ENCODE data around the gene FAM240A.
"Not testable (repeated sequence)": the region's sequence is repeated elsewhere in the genome, so short reads cannot be mapped to it uniquely, and the experiment has no call there.

Gene FAM240A

DNA sequence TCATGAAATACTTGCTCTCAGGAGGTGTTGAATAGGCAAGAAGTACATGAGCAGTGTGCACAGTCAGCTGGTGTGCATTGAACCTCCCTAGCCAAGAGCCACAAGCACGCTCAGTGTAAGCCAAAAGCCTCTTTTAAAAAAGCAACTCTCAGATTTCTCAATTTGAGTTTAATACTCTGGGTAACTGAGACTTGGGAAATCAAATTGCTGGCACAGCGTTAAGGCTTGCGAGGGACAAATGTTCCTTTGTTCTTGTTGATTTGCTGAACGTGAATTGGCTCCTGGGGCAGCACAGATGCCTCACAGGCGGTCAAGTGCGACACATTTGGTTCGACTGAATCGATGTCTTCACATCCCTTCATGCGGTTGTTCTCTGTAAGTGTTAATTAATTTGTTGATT is at the start of gene FAM240A:
Gene FAM240A, plus strand, starts transcription at position 202 of the 400 bp plus-strand sequence. Its CDS starts 159 bp downstream, at position 361.
- DNase-seq (ENCODE audit: low spot score) (no peak), FAIRE-seq (no peak)

DNA sequence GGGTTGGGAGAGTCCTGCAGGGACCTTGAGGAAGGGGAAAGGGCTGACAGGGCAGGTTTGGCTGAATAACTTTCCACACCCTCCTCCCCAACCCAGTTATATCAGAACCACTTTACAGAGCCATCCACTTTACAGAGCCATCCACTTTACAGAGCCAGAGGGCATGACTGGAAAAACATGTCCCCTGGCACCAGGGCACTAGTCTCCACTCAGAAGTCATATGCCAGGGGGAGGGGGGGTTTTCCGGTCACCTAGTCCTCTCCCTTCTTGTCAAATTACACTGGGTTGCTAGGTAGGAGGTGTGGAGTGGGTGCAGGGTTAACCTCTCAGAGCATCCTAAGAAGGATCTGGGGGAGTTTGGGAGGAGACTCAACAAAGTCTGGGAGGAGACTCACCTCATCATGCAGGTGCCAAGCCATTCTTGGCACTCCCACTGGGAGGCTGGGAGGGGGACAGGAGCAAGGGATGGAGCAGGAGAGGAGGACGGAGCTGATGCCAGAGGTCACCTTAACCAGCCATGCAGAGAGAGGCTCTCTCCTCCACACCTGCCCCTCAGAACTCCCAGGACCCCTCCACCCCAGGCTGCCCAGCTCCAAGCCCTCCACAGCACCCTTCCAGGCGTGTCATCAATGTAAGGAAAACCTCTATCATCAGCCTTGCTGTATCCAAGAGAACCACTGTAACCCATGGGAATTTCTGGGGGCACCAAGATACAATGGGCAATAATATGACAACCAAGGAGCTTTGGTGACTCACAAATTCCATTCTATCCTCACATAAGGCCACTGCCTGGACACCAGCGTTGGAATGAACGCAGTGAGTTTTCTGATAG is 47.9 kb upstream of the FAM240A start:
- FAIRE-seq (no peak), DNase-seq (ENCODE audit: low spot score) (no peak)

DNA sequence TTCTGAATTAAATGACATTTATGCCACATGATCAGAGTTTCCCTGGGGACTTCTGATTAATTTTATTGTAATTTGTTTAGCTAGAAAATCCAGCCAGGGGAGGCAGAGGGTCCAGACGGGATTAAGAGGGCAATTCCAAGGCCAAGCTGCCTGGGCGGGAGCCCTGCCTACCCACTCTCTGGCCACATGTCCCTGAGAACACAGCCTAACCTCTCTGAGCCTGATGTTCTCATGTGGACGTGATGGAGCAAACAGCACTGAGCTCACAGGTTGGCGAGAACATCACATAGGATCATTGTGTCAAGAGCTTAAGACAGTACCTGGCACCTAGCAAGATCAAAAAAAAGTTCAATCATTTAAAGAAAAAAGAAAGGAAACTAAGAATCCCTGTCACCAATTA is 47.2 kb upstream of the FAM240A start:
- FAIRE-seq (no peak), DNase-seq (ENCODE audit: low spot score) (no peak)

DNA sequence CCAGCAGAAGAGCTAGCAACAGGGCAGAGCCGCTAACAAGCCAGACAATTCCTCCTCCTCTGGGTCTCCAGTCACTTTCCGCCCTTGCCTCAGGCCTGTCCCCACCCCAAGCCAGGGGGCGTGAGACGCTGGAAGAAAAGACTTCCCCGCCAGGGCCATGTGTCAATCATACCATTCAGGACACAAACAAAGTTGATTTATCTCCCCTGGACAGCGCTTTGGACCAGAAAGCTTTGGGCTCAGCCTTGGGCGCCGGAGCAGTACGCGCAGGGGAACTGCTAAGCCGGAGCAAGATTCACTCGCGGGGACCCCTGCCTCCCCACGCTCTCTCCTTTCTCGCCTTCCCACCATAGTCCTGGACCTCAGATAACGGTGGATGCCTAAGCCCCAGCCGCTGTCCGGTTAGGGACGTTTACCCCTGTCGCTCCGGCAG is 46.7 kb upstream of the FAM240A start:
- FAIRE-seq, result no peak
- no peak for DNase-seq (ENCODE audit: low spot score)

DNA sequence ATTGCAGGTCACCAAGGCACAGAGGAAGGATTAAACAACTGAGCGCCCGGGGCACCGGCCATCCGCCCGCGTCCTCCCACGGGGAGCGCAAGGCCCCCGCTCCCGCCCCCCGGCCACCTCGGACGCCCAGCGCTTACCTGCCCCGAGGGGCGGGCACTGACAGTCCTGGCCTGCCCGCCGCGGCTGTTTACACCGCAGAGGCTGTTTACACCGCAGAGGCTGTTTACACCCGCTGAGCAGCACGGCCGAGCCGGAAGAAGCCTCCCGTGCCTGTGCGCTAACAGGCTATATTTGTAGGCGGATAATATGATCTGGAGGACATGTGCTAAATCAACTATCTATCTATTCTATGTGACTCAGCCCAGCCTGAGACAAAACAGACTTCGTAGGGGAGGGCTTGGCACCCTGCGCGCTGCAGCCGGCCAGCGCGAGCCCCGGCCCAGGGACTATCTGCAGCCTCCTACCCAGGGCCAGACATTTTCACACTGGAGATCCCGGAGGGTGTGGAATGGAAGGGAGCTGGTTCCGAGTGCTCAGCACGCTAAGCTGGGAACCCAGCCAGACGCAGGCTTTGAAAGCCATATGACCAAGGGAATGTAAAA is 46.2 kb upstream of the FAM240A start, which contains the start of gene LRRC2:
Gene LRRC2, minus strand, starts transcription at position 263 of the 602 bp plus-strand sequence. CDS start 14,711 bp downstream, outside the sequence.
- DNase-seq (ENCODE audit: low spot score) (no peak), FAIRE-seq (no peak)

DNA sequence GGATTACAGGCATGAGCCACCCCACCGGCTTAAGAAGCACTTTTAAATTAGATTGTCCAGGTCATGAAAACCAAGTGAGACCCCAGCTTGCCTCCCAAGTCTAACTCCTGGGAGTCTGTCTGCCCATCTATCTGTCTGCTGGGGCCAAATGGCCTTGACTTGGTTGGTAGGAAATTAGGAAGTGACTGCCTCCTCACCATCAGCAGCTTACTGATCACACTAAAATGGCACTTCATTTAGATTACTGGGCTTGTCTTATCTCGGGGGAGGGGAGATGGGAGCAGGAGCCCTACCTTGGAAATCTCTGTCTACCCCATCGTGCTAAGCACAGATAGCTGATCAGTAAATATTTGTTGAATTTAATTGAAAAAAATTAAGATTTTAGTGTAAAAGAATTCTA is 40.6 kb upstream of the FAM240A start:
- FAIRE-seq, result no peak
- no peak for DNase-seq (ENCODE audit: low spot score)

DNA sequence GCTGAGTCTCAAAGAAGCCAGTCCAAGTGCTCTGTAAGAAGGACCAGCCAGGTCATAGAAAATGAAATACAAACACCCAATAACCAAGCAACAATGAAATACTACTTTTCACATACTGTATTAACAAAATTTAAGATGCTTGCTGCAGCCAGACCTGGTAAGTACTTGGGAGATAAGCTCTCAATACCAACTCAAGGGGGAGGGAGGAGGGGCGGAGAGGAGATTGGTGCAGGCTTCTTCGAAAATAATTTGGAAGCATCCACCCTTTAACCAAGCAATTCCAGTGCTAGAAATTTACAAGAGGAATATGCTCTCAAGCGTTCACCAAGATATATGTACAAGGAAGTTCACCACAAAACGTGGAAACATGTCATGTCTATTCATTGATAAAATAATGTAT is 38.6 kb upstream of the FAM240A start:
- DNase-seq (ENCODE audit: low spot score), result no peak
- no peak for FAIRE-seq

DNA sequence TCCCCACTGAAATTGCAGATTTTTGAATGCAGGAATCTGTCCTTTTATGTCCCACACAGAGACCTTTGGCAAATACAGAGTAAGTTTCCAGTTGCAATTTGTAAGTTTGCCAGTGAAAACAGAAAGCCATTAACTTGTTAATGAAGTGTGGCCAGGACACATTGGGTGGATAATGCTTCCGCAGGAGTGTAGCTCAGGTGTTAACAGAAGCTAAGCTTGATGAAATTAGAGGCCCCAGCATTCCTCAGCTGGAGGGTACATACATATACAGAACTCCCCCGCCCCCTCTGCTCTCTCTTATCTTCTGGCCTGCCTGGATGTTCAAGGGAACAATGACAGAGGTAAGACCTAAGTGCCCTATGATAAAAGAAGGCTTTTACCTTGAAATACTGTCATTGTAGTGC is 38.1 kb upstream of the FAM240A start:
- FAIRE-seq (no peak), DNase-seq (ENCODE audit: low spot score) (no peak)

DNA sequence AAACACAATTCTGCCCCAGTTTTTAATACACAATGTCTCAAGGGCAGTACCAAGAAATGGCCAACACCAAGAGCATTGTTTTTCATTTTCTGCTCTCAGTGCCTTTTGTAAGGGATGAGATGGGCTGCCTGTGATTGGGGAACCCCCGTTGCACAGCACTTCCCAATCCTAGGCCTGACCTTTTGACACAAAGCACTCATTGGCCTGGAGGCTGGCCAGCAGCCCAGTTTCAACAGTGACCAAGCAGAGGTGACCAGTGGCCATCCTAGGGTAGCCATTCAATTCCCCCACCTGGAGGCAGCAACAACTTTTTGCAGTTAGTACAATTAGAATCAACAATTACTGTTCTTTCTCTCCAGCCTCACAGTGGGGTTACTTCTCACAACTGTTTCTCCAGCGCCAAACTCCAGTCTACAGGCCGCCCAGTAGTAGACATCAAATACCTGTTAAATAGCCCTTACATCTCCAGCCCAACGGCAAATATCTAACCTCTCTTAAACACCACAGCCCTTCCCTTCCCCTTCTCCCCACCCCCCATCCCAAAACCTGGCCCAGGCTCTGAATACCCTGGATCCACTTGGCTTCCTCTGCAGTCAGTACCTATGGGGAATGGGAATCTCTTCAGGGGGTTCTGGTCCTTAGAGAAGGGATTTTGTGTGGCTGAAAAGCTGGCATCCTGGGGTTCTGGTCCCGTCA is 37.3 kb upstream of the FAM240A start:
- DNase-seq (ENCODE audit: low spot score), result no peak
- FAIRE-seq, result no peak

DNA sequence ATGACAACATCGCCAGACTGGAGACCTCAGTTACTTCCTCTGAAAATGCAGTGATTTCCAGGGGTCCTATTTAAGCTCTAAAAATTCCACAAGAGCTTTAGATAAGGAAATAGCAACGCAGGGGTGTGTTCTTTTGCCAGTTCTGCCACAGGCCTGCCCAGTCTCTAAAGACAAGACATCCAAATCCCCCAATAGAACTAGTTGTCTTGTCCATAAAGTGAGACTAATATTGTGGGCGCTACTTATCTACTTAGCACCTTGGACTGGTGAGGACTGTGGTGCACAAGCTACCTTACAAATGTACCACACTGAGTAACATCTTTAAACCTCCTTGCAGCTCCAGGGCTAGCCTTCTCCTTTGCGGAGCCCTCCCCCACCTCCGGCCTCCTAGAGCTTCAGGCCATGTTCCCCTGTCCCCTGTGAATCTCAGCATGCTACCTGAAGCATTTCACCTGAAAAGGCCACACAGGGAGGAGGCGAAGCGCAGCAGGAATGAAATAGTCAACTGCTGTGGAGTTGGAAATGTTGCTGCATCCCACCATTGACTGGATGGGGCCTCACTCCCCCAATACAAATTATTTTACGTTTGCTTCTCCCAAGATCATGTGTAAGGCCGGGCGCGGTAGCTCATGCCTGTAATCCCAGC is 36.6 kb upstream of the FAM240A start:
- no peak for FAIRE-seq

DNA sequence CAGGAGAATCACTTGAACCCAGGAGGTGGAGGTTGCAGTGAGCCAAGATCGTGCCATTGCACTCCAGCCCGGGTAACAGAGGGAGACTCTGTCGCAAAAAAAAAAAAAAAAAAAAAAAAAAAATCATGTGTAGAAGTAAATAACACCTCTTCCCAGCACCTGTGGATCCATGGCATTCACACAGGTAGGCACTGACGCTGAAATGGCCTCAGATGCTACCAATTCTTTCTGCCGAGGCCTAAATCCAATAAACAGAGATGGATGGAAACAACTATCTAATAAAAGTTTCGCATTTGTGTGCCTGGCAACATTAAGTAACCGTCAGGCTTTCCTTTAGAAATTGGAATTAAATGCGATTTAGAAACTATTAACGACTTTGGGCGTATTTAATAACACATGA is 35.9 kb upstream of the FAM240A start:
- FAIRE-seq (no peak), DNase-seq (ENCODE audit: low spot score) (no peak)

More for the DNA sequence above, 36.6 kb upstream of the FAM240A start:
- DNase-seq (ENCODE audit: low spot score), result no peak

DNA sequence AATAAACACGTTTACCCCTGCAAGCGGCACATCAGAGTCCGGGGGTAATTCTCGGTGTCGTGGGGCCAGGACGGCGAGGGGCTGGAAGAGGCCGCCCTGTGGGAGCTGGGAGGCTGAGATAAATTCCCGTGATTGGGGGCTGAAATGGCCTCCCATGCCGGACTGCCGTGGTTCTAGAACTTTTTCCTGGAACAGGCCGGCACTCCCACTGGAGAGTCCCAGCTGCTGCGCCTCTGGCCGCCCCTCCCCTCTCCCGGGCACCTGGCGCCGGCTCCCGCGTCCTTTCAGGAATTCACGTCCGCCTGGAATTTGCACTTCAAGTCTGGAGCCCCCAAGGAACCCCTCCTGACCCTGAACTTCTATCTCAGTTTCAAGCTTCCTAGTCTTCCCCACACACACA is 35.4 kb upstream of the FAM240A start:
- DNase-seq (ENCODE audit: low spot score) (no peak), FAIRE-seq (no peak)

DNA sequence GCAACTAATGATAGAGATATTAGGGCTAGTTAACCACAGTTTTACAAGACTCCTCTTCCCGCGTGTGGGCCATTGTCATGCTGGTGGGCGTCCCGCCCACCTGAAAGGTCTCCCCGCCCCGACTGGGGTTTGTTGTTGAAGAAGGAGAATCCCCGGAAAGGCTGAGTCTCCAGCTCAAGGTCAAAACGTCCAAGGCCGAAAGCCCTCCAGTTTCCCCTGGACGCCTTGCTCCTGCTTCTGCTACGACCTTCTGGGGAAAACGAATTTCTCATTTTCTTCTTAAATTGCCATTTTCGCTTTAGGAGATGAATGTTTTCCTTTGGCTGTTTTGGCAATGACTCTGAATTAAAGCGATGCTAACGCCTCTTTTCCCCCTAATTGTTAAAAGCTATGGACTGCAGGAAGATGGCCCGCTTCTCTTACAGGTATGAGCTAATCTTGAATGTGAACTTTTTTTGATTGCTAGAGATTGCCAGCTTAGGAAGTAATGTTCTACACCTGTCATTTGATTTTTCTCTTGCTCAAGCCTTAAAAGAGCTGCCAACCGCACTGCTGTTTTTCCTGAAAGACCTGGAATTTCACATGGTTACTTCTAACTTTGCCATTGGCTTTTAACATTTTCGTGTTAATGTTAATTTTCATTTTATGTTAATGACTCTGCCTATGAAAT is 34.6 kb upstream of the FAM240A start:
- not testable (repeated sequence) for FAIRE-seq

DNA sequence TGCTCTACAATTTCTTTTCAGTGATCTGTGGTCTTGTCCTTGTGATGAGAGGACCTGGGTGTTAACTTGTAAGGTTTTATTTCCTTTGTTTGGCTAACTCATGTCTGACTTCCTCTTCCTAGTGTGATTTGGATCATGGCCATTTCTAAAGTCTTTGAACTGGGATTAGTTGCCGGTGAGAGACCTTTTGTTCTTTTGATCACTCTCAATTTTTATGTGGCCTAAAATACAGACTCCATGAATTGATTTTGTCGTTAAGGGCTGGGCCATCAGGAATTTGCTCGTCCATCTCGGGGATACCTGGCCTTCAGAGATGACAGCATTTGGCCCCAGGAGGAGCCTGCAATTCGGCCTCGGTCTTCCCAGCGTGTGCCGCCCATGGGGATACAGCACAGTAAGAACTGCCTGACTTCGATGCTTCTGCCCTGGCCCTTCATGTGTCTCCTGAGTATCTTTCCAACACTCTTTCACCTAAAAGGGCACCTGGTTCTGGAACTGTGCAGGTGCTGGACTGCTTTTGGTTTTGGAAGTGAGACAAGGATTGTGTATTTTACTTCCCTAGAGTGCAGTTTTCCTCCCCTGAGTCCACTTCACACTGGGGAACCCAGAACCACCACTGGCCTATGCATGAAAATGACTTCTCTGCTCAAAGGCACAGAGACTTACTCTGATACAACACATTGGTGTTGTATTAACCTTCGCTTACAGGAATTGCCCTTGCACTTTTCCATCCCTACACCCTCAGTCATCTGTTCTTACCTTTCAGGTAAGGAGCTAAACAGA is 33.2 kb upstream of the FAM240A start:
- no peak for FAIRE-seq
- DNase-seq (ENCODE audit: low spot score), result no peak

More for the DNA sequence above, 34.6 kb upstream of the FAM240A start:
- DNase-seq (ENCODE audit: low spot score), result not testable (repeated sequence)

DNA sequence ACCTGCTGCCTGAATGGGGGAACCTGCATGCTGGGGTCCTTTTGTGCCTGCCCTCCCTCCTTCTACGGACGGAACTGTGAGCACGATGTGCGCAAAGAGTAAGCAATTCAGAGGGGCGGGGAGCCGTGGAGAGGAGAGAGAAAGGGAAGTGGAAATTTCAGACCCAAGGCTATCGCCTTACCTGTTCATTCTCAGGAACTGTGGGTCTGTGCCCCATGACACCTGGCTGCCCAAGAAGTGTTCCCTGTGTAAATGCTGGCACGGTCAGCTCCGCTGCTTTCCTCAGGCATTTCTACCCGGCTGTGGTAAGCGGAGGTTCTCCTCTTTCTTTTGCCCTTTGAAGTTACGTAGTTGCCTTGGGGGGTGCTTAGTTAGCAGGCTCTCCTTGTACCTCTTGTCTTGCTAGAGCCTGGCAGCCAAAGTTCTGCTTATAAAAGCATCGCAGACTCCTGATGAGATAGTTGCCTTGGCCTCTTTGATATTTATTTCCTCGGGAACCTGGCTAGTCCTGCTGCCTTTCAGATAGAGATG is 32.5 kb upstream of the FAM240A start:
- no peak for DNase-seq (ENCODE audit: low spot score)
- FAIRE-seq, result no peak

DNA sequence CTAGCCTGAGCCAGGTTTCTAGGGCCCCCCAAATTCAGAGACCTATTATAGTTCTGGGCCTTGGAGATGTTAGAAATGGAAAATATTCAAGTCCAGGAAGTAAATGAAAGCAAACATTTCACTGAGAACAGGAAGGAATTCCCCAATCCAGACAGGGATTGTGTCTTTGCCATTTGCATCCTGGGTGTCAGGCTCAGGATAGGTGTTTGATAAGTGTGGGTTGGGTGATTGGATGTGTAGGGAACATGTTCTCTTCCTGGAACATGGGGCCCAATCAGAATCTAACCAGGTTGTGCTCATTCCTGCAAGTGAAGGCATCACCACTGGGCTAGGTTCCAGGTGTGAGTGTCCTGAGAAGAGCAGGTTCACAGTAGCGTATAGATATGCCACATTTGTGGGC is 31.6 kb upstream of the FAM240A start:
- no peak for DNase-seq (ENCODE audit: low spot score)
- FAIRE-seq, result no peak

DNA sequence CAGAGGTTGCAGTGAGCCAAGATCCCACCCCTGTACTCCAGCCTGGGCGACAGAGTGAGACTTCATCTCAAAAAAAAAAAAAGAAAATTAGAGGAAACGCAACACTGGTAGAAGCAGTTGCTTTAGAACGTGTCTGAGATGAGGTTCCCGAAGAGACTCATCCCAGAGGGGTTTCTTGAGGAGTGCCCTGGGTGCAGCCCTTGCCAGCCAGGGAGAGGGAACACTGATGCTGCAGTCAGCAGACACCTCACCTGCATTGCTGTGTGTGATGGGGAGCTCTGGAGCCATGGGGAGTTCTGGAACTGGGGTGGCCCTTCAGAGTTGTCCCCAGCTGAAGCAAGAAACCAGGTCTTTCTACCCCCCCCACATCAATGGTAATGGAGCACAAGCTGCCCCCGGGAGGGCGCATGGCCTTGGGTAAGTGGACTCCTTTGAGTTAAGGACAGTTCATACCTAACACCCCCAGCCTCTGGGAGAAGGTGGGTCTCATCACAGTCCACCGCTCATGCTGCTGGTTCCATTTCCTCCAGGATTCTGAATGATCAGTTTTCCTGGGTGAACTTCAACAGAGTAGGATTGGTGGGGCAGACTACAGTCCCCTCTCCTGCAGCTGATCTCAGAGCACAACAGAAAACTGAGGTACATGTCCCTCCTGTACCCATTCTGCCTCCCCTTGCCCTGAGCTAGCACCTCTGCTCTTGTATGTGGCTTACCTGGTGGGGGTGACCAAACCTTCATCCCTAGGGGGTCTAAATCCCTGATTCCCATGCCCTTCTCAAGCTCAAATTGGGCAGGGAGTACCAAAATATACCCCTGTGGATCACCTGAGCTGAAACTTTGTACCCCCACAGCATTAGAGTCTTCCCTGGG is 27.5 kb upstream of the FAM240A start:
- FAIRE-seq, result no peak
- DNase-seq (ENCODE audit: low spot score), result no peak

DNA sequence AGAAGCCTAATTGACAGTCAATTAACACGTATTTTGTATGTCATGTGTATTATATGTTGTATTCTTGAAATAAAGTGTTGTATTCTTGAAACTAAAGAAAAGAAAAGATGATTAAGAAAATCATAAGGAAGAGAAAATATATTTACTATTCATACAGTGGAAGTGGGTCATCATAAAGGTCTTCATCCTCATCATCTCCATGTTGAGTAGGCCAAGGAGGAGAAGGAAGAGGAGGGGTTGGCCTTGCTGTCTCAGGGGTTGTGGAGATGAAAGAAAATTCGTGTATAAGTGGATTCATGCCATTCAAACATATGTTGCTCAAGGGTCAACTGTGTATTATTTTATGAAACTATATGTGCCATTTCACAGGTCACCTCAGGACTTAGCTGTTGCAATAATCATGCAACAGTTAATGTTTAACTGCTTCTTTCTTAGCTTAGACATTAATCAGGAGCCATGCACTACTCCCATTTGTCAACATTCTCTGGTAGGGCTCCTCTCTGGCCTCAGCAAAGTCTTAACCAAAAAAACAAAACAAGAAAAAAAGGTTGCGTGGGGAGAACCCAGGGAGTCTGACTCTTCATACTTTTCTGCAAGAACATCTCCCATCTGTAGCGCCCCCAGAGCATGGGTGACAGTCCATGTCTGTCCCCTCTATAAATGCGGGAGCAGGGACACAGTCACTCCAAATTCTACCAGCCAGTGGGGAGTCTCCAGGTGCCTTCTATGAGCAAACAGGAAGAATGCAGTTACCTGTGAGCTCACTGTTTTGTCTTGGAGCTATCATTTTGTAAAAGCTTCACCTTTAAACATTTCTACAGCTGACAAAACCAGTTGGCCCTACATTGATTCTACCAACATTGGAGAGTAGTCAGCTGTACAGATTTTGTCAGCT is 26.3 kb upstream of the FAM240A start:
- DNase-seq (ENCODE audit: low spot score), result no peak
- FAIRE-seq, result peak; percentile 38
